ENCODE data around the gene WRAP73.

The WRAP73 gene

DNA sequence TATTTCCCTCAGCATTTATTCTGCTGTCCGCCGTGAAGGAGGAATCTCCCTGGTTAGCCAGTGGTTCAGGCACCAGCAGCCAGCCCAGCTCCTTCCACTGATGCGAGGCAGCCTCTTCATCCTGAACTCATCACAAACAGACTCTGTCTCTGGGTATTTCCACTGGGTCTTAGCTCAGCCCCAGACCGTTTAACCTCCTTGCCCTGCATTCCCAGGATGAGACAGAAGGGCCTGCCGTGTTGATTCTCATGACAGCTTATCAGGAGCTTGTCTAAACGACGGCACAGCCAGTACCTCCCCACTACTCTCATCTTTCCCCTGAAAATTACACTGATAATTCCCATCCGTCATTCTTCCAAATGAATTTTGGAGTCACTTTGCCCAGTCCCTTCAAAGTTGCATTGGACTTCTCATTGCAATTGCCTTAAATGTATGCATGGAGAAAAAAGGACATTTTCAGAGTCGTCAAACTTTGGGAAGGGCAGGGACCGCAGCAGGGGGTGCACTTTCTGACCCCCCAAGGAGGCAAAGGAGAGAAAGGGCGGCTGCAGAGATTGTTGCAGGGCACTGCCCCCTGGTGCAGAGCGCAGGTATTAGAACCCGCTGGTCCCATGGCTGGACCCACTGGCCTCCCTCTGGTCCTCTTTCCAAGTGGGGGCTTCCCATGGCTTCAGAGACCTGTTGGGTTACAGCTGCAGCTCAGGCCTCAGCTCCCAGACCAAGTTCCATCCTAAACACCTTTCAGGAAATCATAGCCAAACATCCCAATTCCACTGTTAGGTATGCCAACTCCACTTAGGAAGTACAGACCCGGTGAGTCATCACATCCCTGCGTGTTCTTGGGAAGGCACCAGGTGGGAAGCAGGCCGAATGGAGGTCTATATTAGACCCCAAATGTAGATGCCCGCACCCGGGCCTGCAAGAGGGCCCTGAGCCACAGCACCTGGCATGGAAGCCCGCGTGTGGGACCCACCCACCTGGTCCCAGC lies 34.9 kb downstream of the WRAP73 start:
- no peaks in the 10 kb centered on the region for H3K4me1 ChIP-seq (ENCODE audit: insufficient read depth, low read length, severe bottlenecking)
- H3K4me3 ChIP-seq (ENCODE audit: low read depth, low read length, poor library complexity, severe bottlenecking) = no peak overlapping the region
- H3K9me3 ChIP-seq (ENCODE audit: low read length) = no peaks in the 10 kb centered on the region
- no peaks in the 10 kb centered on the region for H3K79me2 ChIP-seq (ENCODE audit: insufficient read depth, low read length)
- no peaks in the 10 kb centered on the region for H3K36me3 ChIP-seq (ENCODE audit: insufficient read depth, low read length)
- TF ChIP-seq, protein P1, sequence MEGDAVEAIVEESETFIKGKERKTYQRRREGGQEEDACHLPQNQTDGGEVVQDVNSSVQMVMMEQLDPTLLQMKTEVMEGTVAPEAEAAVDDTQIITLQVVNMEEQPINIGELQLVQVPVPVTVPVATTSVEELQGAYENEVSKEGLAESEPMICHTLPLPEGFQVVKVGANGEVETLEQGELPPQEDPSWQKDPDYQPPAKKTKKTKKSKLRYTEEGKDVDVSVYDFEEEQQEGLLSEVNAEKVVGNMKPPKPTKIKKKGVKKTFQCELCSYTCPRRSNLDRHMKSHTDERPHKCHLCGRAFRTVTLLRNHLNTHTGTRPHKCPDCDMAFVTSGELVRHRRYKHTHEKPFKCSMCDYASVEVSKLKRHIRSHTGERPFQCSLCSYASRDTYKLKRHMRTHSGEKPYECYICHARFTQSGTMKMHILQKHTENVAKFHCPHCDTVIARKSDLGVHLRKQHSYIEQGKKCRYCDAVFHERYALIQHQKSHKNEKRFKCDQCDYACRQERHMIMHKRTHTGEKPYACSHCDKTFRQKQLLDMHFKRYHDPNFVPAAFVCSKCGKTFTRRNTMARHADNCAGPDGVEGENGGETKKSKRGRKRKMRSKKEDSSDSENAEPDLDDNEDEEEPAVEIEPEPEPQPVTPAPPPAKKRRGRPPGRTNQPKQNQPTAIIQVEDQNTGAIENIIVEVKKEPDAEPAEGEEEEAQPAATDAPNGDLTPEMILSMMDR (IDR thresholded peaks at IDR 0.05; ENCODE audit: low read length) = peak; percentile 61
- no peak for TF ChIP-seq EZH2 (IDR thresholded peaks at IDR 0.05; ENCODE audit: borderline replicate concordance, low read length)
- 0 out of 2 replicates have a peak, but pooled peaks cover 14% of the 10 kb centered on the region for H3K27me3 ChIP-seq (ENCODE audit: insufficient read depth, low read length)
- H4K20me1 ChIP-seq (ENCODE audit: insufficient read depth, low read length) = no peaks in the 10 kb centered on the region
- no peak overlapping the region for H3K4me2 ChIP-seq (ENCODE audit: low read length)
- H3K9ac ChIP-seq (ENCODE audit: low read length) = no peak overlapping the region
- H2AFZ ChIP-seq (ENCODE audit: low read length) = no peak overlapping the region
- no peak overlapping the region for H3K27ac ChIP-seq (ENCODE audit: low read depth, low read length, poor library complexity, severe bottlenecking)
- H3K9me2 ChIP-seq (ENCODE audit: low read depth, low read length) = no peaks in the 10 kb centered on the region
- H3F3A ChIP-seq (ENCODE audit: insufficient read depth, low read length) = no peaks in the 10 kb centered on the region

GRCh38 chr1:3612123-3612522 lies 37.8 kb downstream of the WRAP73 start:
- Histone ChIP-seq H3K4me3 (ENCODE audit: low read depth, low read length, poor library complexity, severe bottlenecking) (no peak overlapping the region), H3K9ac (ENCODE audit: low read length) (no peak overlapping the region), H3K36me3 (ENCODE audit: insufficient read depth, low read length) (no peaks in the 10 kb centered on the region), H3F3A (ENCODE audit: insufficient read depth, low read length) (no peaks in the 10 kb centered on the region), H2AFZ (ENCODE audit: low read length) (no peak overlapping the region), H3K4me1 (ENCODE audit: insufficient read depth, low read length, severe bottlenecking) (no peaks in the 10 kb centered on the region), H3K27me3 (ENCODE audit: insufficient read depth, low read length) (0 out of 2 replicates have a peak, but pooled peaks cover 14% of the 10 kb centered on the region), H3K9me2 (ENCODE audit: low read depth, low read length) (no peaks in the 10 kb centered on the region), H3K4me2 (ENCODE audit: low read length) (no peak overlapping the region), H3K79me2 (ENCODE audit: insufficient read depth, low read length) (no peaks in the 10 kb centered on the region), H4K20me1 (ENCODE audit: insufficient read depth, low read length) (no peaks in the 10 kb centered on the region), H3K9me3 (ENCODE audit: low read length) (no peaks in the 10 kb centered on the region), H3K27ac (ENCODE audit: low read depth, low read length, poor library complexity, severe bottlenecking) (no peak overlapping the region)
- TF ChIP-seq EZH2 (IDR thresholded peaks at IDR 0.05; ENCODE audit: borderline replicate concordance, low read length) = no peak

GRCh38 chr1:3611170-3612019 lies 38.5 kb downstream of the WRAP73 start, which contains the start of gene MEGF6:
MEGF6 (minus strand) TSS chr1:3611508; CDS start chr1:3611268, 240 bp downstream.
- H3K36me3 ChIP-seq (ENCODE audit: insufficient read depth, low read length) = no peaks in the 10 kb centered on the region
- no peaks in the 10 kb centered on the region for H3K4me1 ChIP-seq (ENCODE audit: insufficient read depth, low read length, severe bottlenecking)
- no peaks in the 10 kb centered on the region for H3F3A ChIP-seq (ENCODE audit: insufficient read depth, low read length)
- no peaks in the 10 kb centered on the region for H4K20me1 ChIP-seq (ENCODE audit: insufficient read depth, low read length)
- H3K9me2 ChIP-seq (ENCODE audit: low read depth, low read length) = no peaks in the 10 kb centered on the region
- no peak within 1 kb of the TSS for H3K9ac ChIP-seq (ENCODE audit: low read length)
- no peaks in the 10 kb centered on the region for H3K79me2 ChIP-seq (ENCODE audit: insufficient read depth, low read length)
- TF ChIP-seq, protein P1 (IDR thresholded peaks at IDR 0.05; ENCODE audit: low read length) = no peak
- no peak for TF ChIP-seq EZH2 (IDR thresholded peaks at IDR 0.05; ENCODE audit: borderline replicate concordance, low read length)
- H2AFZ ChIP-seq (ENCODE audit: low read length) = no peak within 1 kb of the TSS
- no peak within 1 kb of the TSS for H3K27ac ChIP-seq (ENCODE audit: low read depth, low read length, poor library complexity, severe bottlenecking)
- H3K27me3 ChIP-seq (ENCODE audit: insufficient read depth, low read length) = 0 out of 2 replicates have a peak, but pooled peaks cover 10% of the 10 kb centered on the region
- no peak within 1 kb of the TSS for H3K4me3 ChIP-seq (ENCODE audit: low read depth, low read length, poor library complexity, severe bottlenecking)
- H3K9me3 ChIP-seq (ENCODE audit: low read length) = no peaks in the 10 kb centered on the region
- H3K4me2 ChIP-seq (ENCODE audit: low read length) = no peak within 1 kb of the TSS

Data from OCI-LY1 (cell line).